Choroid plexus epithelial cell (primary cell): ENCODE results near the gene SLC48A1.

Experiments used
- DNase-seq: peaks from one replicate; pipeline ENCODE4 v3.0.0-alpha.2; 2010; ENCODE audit warnings: low read depth
- H3K4me3 ChIP-seq: 2 replicates; pipeline ENCODE4 v1.5.1; 2011; ENCODE audit warnings: low read depth, mild to moderate bottlenecking, control low read depth, low read length, moderate library complexity
- CTCF ChIP-seq: conservative IDR thresholded peaks from 2 replicates; pipeline ENCODE4 v1.5.1; 2011; ENCODE audit warnings: low read depth, mild to moderate bottlenecking, control low read depth, inconsistent platforms, low read length, moderate library complexity

Gene SLC48A1

GRCh38 chr12:47737936-47738594 lies 35.0 kb upstream of the SLC48A1 start:
- TF ChIP-seq CTCF: no peak
- DNase-seq: no peak
- no peak overlapping the region for H3K4me3 ChIP-seq

- DNase-seq: no peak
- no peak overlapping the region for H3K4me3 ChIP-seq
- no peak for TF ChIP-seq CTCF
These were observed 33.7 kb upstream of the SLC48A1 start for GRCh38 chr12:47739297-47739696.

- no peak overlapping the region for H3K4me3 ChIP-seq
- TF ChIP-seq CTCF: no peak
- no peak for DNase-seq
These were observed 33.1 kb upstream of the SLC48A1 start for GRCh38 chr12:47739979-47740378.

GRCh38 chr12:47740606-47741339 lies 32.3 kb upstream of the SLC48A1 start:
- TF ChIP-seq CTCF: no peak
- no peak overlapping the region for H3K4me3 ChIP-seq
- DNase-seq: no peak

- H3K4me3 ChIP-seq: no peak overlapping the region
- DNase-seq: no peak
- no peak for TF ChIP-seq CTCF
These were observed 31.7 kb upstream of the SLC48A1 start for GRCh38 chr12:47741340-47741703.

- DNase-seq: peak; percentile 37
- no peak overlapping the region for H3K4me3 ChIP-seq
- TF ChIP-seq CTCF: peak; percentile 99
These were observed 30.7 kb upstream of the SLC48A1 start for GRCh38 chr12:47742253-47742825.

GRCh38 chr12:47743311-47743860 lies 29.7 kb upstream of the SLC48A1 start:
- DNase-seq: no peak
- TF ChIP-seq CTCF: no peak
- no peak overlapping the region for H3K4me3 ChIP-seq
